NB4 (cell line): ENCODE data around the gene AK2.
"Not testable (repeated sequence)": the region's sequence is repeated elsewhere in the genome, so short reads cannot be mapped to it uniquely, and the experiment has no call there.

Experiments used
- DNase-seq: peaks from one replicate; pipeline ENCODE4 v3.0.0; 2010; ENCODE audit warnings: low read depth
- H3K4me3 ChIP-seq: one replicate; pipeline ENCODE4 v1.5.1; 2011; ENCODE audit warnings: mild to moderate bottlenecking, low read depth, low read length, moderate library complexity
- CTCF ChIP-seq: IDR thresholded peaks from one replicate; pipeline ENCODE4 v1.5.1; 2012; ENCODE audit warnings: low read depth, low read length
- MYC ChIP-seq: IDR thresholded peaks from 2 replicates; pipeline ENCODE4 v1.6.1; 2011; ENCODE audit warnings: low read depth, low read length
- POLR2A ChIP-seq: IDR thresholded peaks from 2 replicates; pipeline ENCODE4 v1.6.1; 2011; ENCODE audit warnings: mild to moderate bottlenecking; ENCODE audit not compliant: insufficient read length; ENCODE audit errors: extremely low read depth
- TF ChIP-seq, protein P1 (sequence below): IDR thresholded peaks from 2 replicates; pipeline ENCODE4 v1.6.1; 2011; ENCODE audit warnings: low read depth, low read length

AK2 gene

DNA sequence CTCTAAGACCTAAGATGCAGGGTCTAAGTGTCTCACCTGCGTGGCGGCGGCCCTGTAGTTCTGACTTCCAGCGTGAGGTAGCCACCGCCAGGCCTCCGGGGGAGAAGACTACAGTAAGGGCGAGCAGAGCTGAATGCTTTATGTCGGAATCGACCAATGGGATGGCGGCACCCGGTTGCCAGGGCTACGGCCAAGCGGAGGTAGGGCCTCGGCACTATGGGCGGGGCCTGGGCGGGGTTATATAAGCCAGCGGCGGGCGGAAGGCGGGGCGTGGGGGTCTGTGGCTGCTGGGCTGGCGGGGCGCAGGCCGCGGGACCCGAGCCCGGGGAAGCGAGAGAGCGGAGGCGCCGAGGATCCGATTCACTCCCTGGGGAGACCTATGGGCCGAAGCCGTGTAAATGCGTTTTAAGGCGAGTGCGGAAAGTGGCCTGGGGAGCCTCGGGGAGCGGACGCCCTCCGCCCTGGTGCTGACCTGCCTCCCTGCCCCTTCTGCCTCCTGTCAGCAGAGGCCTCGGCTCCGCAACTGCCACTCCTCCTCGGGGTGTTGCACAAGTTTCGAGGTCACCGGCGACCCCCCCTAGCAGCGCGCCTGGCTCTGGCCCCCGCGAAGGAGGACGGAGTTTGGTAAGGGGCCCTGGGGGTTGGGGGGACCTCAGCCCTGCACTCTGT, 44.3 kb upstream of the AK2 start, which contains the start of gene AZIN2:
TSS of gene AZIN2 (plus strand) at position 269 of the 669 bp plus-strand sequence. CDS start 1,097 bp downstream, outside the sequence.
- TF ChIP-seq MYC = no peak; the same call in 1 of the 2 replicates
- TF ChIP-seq, protein P1, sequence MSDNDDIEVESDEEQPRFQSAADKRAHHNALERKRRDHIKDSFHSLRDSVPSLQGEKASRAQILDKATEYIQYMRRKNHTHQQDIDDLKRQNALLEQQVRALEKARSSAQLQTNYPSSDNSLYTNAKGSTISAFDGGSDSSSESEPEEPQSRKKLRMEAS = peak; percentile 34; the same call in 1 of the 2 replicates
- TF ChIP-seq POLR2A = peak; percentile 74
- DNase-seq = peak; percentile 92
- H3K4me3 ChIP-seq = peak within 1 kb of the TSS; percentile 60

GRCh38 chr1:33080373-33080772, 43.7 kb upstream of the AK2 start:
- H3K4me3 ChIP-seq = peak overlapping the region; percentile 59
- no peak for TF ChIP-seq CTCF
- TF ChIP-seq MYC = no peak
- TF ChIP-seq, protein P1 = no peak
- no peak for TF ChIP-seq POLR2A

DNA sequence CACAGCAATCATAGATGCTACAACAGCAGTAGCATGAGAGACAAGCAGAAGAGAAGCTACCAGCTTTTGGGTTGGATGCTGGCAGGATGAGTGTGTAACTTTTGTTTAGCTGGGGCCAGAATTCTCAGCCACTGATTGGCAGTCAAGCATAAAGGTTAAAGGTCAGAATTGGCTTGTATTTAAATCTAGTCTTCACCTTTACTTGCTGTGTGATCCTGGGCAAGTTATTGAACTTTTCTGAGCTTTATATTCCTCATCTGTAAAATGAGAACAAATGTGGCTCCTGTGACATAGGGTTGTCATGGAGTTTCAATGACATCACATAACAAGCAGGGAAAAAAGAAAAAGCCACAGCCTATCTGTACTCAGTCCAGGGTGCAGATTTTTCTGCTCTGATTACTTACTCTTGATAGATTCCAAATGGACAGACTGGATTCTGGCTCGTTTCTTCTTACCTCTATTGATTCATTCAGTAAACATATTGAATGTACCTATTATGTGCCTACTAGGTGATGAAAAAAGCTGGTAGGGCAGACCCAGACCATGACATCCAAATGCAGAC, 41.4 kb upstream of the AK2 start:
- DNase-seq = no peak
- no peak overlapping the region for H3K4me3 ChIP-seq
- TF ChIP-seq MYC (no peak), POLR2A (no peak), CTCF (no peak)
- TF ChIP-seq, protein P1 = no peak

More at GRCh38 chr1:33080373-33080772, 43.7 kb upstream of the AK2 start:
- DNase-seq = no peak

GRCh38 chr1:33074193-33074945, 37.7 kb upstream of the AK2 start:
- H3K4me3 ChIP-seq = no peak overlapping the region
- TF ChIP-seq MYC (no peak), POLR2A (no peak), CTCF (no peak)
- TF ChIP-seq, protein P1 = no peak
- no peak for DNase-seq

GRCh38 chr1:33072707-33073106, 36.0 kb upstream of the AK2 start:
- DNase-seq = no peak
- TF ChIP-seq POLR2A (no peak), CTCF (no peak), MYC (no peak)
- TF ChIP-seq, protein P1 = no peak
- H3K4me3 ChIP-seq = no peak overlapping the region

DNA sequence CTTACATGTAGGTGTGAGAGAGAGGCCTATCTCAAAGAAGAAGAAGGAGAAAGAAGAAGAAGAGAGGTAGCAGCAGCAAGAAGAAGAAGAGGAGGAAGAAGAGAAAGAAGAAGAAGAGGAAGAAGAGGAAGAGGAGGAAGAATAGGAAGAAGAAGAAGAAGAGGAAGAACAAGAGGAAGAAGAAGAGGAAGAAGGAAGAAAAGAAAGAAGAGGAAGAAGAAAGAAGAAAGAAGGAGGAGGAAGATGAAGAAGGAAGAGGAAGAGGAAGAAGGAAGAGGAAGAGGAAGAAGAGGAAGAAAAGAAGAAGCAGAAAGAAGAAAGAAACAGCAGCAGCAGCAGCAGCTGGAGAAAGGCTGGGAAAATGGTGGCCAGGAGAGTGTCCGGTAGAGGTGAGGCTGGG, 33.9 kb upstream of the AK2 start:
- no peak for DNase-seq
- no peak for TF ChIP-seq MYC
- TF ChIP-seq CTCF = no peak
- TF ChIP-seq, protein P1 = no peak
- no peak for TF ChIP-seq POLR2A
- H3K4me3 ChIP-seq = no peak overlapping the region

DNA sequence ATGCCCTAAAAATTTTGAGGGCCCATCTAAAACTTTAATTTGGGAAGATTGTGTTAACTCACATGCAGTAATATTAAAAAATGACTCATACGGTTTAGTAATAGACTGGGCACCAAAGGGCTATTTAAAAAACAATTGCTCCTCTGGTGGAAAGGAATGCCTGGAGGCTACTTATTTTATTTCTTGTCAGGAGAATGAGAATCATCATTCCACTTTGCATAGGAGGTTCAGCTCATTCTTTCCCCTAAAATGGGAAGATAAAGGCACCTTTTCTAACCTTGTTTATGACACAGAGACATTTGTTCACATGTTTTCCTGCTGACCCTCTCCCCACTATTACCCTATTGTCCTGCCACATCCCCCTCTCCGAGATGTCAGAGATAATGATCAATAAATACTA, 31.4 kb upstream of the AK2 start:
- not testable (repeated sequence) for H3K4me3 ChIP-seq

DNA sequence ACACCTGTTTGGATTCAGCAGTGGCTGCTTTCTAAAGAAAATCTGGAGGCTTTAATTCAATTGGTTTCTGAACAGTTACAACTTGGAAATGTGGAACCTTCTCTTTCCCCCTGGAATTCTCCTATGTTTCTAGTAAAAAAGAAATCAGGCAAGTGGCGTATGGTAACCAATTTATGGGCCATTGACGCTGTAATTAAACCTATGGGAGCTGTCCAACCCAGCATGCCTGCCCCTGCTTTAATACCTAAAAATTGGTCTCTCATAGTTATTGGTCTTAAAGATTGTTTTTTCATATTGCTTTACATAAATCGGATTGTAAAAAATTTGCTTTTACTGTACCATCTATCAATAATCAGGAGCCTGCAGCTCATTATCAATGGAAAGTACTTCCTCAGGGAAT, 29.8 kb upstream of the AK2 start:
- not testable (repeated sequence) for DNase-seq, H3K4me3 ChIP-seq

More for the DNA sequence above, 31.4 kb upstream of the AK2 start:
- DNase-seq = not testable (repeated sequence)
